Panc1 (cell line): ENCODE measurements around the gene PTPN23.

Experiments used
- REST ChIP-seq, 2 experiments: IDR thresholded peaks; 2 replicates each; pipeline ENCODE4 v1.6.1; 2011 to 2012; ENCODE audit warnings: low read depth in 2 of 2, control low read depth in 1 of 2, low read length in 1 of 2, mild to moderate bottlenecking in 1 of 2, moderate library complexity in 1 of 2; ENCODE audit not compliant: insufficient read depth in 1 of 2
- TF ChIP-seq, protein P1 (sequence below): fragments of 450-650 bp; IDR thresholded peaks from 2 replicates; pipeline ENCODE4 v1.5.1; 2017; ENCODE audit warnings: mild to moderate bottlenecking

DNA sequence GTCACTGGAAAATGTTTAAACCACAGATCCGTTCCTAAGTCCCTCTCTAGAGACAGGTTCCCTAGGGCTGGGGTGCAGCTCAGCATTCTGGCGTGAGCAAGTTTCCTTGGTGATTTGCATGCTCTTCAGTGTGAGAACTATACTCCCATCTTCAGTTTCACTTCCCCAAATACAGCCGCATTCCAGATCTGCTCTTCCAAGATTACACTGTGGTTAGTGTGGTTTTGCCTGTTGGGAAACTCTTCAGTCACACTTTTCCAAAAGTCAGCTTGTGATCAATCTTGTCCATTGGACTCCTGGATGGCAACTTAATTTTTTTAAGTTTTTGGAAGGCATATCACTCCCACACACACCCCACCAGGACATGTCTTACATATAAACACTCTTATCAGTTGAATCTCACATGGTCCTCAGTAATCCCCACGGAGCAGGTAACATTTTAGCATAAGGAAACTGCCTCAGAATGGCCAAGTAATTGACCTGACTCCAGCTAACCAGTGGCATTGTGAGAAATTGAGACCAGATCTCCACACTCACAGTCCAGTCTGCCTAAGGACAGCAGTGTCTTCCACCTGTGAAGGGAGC is 33.5 kb upstream of the PTPN23 start:
- TF ChIP-seq, protein P1, sequence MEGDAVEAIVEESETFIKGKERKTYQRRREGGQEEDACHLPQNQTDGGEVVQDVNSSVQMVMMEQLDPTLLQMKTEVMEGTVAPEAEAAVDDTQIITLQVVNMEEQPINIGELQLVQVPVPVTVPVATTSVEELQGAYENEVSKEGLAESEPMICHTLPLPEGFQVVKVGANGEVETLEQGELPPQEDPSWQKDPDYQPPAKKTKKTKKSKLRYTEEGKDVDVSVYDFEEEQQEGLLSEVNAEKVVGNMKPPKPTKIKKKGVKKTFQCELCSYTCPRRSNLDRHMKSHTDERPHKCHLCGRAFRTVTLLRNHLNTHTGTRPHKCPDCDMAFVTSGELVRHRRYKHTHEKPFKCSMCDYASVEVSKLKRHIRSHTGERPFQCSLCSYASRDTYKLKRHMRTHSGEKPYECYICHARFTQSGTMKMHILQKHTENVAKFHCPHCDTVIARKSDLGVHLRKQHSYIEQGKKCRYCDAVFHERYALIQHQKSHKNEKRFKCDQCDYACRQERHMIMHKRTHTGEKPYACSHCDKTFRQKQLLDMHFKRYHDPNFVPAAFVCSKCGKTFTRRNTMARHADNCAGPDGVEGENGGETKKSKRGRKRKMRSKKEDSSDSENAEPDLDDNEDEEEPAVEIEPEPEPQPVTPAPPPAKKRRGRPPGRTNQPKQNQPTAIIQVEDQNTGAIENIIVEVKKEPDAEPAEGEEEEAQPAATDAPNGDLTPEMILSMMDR = no peak
- TF ChIP-seq REST (IDR thresholded peaks at IDR 0.05; ENCODE audit: insufficient read depth in 1 of 2, low read depth in 2 of 2, low read length in 1 of 2) = no peak
